Activated T-helper 1 cell treated with Interleukin-2 at 50 U/mL for 16 hours (primary cell): ENCODE measurements around the gene EPHA5.

Experiments used
- DNase-seq: peaks from one replicate; pipeline ENCODE4 v3.0.0-alpha.2; 2020; ENCODE audit warnings: low read depth

The EPHA5 gene

DNA sequence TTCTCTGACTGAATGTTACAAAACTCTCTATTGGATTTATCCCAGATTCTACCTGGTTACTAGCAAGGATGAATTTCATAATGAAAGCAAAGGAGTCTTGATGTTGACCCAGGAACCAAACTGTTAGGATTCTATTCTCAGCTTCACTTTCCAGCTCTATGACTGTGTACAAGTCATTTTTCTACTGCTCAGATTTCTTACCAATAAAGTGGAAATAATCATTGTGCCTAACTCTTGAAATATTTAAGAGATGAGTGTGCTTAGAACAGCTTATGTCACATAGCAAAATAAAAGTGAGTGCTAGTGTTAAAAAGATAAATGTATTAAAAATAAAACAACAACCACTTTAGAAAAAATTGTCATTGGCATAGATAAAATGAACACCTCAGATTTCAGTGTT, 45.6 kb downstream of the EPHA5 start:
- DNase-seq = no peak

DNA sequence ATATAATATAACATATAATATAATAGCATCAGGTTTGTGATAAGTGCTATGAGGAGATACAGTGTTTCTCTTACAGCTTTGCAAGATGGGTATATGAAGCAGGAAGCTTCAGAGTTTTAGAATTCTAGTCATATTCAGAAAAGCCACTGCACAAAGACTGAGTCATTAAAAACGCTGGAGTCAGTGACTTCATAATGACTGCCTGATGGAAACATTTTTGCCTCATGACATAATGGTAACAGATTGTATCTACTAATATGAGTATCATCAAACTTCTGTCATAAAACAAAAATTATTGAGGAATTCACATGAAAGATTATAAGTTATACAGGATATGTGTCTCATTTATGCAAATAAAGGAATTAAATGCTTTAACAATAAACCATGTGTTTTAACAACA, 46.8 kb downstream of the EPHA5 start:
- no peak for DNase-seq

DNA sequence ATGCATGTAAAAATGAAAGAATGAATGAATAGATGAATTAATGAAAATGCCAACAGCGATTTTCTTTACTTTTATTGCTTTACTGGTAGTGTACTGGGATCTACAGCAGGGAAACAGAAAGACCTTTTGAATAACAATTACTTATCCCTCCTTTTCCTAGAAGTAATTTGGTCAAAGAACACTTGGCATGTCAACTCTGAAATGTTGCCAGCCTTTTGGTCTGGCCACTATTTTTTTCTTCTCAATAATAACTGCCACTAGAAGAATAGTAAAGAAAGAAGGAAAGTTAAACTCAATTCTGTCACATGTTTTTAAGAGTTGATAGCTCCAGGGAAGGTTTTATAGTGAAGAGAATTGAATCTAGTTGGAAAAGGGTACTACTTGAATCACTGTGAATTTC, 52.9 kb downstream of the EPHA5 start:
- DNase-seq = no peak

DNA sequence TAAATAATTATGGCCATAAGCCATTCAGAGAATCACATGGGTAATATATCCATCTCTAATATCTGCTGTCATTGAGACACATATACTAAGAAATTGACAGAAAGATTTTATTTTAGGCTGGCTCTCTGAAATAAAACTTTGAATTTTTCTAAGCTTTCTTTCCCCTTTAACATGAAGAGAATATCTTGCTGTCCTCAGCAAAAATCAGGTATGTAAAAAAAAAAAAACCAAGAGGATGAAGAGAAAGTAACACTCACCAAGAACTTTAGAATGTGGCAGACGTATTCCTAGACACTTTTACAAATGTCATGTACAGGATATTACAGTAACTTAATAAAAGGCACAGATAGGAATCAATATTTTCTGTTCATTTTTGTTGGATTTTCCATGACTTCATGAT, 65.8 kb downstream of the EPHA5 start:
- DNase-seq = no peak

DNA sequence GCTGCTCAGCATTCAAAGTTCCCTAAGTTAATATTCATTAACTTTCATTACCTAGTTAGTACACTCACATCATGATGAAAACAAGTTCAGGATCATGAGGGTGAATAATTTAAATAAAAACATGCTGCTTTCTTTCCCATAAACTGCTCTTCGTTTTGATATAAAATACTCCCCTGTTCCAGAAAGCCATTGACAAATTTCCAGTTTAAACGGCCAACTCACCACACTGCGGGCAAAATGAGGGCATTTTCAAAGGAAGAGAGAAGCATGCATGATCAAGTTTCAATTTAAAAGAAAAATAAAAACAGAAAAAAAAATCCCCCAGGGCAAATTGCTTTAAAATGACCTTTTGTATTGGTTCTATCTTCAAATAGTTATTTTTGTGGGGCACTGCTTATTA, 69.6 kb downstream of the EPHA5 start:
- no peak for DNase-seq

DNA sequence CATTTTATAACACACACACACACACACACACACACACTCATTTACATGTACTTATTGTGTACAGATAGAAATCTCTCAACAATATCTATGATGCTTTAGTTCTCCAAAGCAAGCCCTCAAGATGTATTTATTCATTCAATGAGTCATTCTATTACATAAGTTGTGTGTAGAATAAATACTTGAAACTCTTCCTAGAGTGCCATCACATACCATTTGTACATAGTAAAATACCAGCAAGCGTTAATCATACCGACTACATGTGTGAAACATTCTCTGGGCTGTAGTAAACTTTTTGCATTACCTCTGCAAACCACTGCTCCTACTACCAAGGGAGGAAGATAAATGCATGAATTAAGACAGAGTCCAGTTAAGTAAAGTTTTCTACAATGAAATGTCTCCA, 70.9 kb downstream of the EPHA5 start:
- no peak for DNase-seq

DNA sequence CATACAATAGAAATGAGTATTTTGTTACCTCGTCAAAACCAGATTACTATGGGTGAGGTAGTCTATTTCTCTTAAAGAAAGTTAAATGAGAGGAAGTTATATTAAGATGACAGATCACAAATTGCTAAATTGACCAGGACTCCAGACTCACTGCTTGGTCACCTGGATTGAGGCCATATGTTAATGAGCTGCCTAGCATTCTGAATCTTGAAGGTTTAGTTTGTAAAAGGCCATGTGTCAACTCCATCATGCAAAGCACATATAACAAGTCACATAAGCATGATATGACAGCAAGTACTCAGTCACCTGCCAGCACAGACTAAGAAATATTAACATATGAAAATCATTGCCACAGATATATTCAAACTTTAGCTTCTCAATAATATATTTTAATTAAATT, 72.6 kb downstream of the EPHA5 start:
- DNase-seq = no peak

DNA sequence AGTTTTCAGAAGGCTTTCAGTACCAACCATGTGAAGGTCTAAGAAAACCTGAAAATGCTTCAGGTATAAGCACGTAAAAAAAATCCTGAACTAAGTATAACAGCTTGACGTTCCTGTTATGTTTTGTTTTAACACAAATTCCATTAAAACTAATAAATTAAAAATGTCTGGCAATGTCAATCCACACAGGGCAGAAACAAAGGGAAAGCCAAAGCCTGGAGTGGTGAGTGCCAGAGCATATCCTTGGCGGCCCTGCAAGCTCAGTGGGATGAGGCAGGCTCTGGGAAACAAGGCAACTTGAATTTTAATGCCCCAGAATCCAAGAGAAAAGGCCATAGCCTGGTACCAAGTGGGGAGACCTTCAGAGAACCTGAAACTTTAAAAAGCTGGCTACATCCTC, 78.2 kb downstream of the EPHA5 start:
- DNase-seq = no peak

DNA sequence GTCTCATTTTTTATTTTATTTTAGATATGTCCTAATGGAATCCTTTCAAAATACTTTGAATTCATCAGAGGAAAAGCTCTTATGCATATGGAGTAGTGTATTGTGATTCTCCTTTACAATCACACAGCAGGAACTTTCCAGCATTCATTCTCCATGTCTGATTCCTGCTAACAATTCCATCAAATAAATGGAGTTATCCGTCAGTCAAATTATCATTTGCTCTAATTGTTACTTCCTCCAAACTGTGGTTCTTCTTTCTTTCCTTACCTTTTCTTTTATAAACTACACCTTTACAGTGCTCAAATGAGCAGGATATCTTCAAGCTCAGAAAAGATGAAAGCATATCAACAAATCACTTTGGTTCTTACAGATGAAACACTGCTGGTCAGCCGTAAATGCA, 80.4 kb downstream of the EPHA5 start:
- DNase-seq = no peak

DNA sequence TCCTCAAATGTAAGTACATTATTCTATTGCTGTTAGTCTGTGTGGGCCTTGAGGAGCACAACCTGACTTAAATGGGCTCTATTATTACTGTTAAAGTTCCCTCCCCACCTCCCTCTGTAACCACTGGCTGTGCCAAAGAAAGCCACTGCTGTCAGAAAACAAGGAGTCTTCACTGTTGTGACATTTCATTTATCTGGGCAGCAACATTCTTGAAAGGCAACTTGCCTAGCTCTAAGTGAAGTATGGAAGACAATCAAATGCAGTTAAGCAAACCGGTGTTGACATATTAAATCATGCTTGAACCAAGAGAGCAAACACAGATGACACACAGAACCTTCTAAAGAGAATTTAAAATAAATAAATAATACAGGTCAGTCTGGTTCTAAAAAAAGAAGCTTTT, 81.0 kb downstream of the EPHA5 start:
- DNase-seq = no peak

DNA sequence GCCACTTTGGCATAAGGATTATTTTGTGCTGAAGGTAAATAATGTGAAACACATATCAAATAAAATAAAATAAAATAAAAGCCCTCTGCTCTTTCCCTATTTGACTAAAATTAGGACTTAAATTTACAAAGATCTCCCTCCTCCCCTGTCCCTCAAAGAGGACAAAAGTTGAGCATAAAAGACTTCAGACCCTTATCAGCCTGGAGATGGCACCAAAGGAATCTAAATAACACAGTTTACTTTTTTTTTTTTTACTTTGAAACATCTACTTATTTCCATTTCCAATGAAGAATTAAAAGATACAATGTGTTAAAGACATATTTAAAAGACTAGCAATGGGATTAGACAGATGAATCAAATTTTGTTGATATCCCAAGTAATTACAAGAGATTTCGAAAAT, 89.7 kb downstream of the EPHA5 start:
- DNase-seq = no peak

DNA sequence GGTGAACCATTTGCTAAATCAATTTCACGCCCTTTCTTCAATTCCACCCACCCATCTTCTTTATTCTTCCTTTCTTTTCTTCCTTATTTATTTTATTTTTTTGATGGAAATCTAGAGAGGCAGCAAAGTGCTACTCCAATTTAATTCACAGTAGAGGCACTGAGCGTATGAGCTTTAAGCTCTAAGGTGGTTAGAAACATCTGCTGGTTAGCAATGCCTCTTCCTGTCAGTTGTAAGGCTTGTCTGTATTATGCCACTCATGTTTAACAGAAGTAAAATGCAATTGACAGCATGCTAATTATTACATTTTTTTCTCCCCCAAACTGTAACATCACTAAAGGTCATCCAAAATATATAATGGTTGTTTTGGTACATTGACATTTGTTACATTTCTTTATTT, 103.8 kb downstream of the EPHA5 start:
- no peak for DNase-seq

DNA sequence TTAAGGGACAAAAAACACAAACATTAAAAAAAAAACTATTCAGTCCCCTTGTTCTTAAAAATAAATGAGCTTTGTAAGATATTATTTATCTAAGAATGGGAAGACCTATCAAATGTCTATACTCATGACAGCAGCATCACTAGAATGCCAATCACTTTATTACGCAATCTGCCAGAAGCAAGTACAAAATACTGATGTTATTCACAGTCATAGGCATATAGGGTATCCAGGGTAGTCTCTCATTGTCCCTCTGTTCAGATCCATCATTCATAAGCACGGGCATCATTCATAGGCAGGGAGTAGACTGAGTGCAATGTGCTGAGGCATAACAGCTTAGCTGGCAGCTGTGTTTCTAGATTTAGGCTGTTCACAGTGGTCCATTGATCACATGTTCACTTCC, 109.1 kb downstream of the EPHA5 start:
- no peak for DNase-seq

DNA sequence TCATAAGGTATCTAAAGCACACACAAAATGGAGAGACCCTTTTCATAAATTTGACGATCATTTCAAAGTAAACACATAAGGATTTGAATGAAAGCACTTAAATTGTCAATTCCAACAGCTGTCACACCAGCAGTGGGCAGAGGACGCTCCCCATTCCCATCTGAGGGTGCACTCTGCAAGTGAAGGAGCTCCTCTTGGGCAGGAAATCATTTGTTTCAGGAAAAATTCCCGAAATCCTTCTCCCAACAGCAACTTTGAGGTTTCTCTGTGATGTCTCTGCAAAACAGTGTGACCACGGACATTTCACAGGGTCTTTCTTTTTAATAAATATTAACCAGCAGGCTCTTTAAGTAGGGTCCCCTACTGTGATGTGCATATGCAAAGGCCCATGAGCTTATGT, 111.0 kb downstream of the EPHA5 start:
- no peak for DNase-seq

DNA sequence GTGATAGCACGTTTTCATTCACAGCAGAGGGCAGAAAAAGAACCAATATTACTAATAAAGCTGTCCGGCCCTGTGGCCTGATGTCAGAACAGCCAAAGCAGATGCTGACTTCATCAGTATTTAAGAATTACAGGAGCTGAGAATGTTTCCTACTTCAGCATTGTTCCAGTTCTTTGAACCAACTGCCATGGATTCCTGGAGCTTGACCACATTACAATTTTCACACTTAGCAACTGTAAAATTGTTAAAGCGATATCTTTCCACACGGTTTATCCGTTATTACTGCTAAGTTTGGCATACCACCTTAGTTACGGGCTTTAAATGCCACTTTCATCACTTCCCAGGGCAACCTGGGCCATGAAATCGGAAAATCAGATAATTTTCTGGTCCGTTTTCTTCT, 118.2 kb downstream of the EPHA5 start:
- no peak for DNase-seq

DNA sequence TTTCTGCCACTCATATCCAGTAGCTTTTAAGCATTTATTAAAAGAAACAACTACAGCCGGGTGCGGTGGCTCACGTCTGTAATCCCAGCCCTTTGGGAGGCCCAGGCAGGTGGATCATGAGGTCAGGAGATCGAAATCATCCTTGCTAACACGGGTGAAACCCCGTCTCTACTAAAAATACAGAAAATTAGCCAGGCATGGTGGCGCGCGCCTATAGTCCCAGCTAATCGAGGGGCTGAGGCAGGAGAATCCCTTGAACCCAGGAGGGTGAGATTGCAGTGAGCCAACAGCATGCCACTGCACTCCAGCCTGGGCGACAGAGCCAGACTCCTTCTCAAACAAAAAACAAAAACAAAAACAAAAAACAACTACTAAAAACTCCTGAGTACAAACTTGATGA, 119.8 kb downstream of the EPHA5 start:
- DNase-seq = no peak

DNA sequence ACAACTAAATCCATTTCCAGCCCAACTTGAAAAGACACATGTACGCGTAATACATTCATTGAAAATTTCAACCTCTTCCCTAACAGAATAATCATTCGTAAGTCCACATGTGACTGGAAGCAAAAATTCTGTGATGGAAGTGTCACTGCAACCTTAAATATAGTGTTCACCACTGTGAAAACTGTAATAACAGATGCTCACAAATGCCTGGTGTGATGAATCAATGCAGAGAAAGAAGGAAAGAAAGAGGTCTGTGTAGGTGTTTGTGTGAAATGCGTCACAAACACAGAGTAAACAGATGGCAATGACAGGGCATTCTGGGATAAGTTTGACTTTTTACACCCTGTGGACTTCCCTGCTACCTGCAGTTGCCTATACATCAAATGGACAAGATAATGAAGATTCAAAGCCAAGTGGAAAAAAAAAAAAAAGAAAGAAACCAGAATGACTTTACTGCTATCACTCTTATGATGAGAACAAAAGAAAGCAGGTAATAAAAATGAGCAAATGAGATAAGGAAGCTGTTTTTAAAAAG, 123.3 kb downstream of the EPHA5 start:
- DNase-seq = no peak

DNA sequence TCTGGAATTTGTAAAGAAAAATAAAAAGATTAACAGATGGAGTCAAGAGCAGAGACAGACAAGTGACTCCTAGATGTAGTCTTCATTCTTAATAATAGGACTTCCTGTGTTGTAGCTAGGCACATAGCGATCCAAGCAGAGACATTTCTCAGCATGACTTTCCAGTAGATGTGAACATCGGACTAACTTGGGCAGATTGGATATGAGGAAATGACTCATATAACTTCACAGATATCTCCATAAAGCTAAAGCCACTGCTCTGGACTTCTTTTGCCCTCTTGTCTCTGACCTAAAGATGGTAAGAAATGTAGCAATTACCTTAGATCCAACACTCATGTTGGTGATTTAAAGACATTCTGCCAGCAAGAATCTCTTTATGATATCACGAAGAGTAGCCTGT, 131.7 kb downstream of the EPHA5 start:
- no peak for DNase-seq

DNA sequence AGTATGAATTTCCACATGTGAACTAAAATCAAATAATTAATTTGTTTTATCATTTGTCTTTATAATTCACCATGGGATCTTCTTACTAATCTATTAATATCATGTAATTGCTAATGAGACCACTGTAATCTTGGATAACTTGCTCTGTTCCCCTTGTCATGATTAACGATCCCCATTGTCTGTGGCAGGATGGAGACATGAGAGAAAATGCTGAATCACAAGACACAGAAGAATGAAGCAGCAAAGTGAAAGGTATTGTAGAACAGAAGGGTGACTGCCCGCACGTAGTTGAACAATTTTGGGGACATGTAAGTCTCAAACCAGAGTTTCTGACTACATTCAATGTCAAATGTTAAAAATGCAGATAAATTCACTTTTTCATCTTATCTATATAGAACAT, 135.2 kb downstream of the EPHA5 start:
- no peak for DNase-seq

DNA sequence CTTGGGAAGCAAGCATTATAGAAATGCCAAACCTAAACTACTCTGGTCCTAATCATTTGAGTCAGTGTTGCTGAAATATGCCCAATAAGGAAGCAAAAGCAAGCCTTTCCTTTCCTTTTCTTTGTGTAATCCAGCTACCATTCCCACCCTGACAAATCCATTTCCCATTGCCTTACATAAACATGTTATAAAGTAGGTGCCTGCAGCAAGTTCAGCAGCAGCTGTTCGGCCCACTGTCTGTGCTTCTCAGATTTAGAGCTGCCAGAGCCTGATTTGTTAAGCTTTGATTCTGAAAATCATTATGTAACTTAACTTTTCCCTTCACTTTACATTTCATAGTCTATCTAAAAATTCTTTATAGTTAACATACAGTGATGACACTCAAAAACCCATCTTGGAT, 148.6 kb downstream of the EPHA5 start:
- no peak for DNase-seq

DNA sequence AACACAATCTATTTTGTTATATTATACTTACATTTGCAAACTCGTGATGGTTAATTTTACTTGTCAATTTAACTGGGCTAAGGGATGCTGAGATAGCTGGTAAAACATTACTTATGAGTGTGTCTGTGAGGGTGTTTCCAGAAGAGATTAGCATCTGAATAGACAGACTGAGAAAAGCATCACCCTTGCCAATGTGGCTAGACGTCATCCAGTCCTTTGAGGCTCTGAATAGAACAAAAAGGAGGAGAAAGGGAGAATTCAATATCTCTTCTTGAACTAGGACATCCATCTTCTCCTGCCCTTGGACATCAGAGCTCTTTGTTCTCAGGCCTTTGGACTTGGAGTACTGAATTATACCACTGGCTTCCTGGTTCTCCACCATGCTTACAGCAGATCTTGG, 154.6 kb downstream of the EPHA5 start:
- no peak for DNase-seq

DNA sequence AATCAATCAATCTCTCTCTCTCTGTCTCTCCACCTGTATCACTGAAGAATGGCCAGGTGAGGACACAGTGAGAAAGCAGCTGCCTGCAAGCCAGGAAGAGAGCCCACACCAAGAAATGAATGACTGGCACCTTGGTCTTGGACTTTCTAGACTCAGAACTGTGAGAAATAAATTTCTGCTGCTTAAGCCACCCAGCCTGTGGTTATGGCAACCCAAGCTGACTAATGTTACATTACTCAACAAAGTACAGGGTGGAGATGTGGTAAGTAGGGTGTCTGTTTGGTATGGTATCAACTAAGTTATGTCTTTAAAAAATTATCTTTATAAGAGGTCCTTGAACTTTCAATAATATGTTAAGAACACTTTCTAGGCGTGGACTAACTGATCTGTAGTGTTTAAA, 159.3 kb downstream of the EPHA5 start:
- no peak for DNase-seq

DNA sequence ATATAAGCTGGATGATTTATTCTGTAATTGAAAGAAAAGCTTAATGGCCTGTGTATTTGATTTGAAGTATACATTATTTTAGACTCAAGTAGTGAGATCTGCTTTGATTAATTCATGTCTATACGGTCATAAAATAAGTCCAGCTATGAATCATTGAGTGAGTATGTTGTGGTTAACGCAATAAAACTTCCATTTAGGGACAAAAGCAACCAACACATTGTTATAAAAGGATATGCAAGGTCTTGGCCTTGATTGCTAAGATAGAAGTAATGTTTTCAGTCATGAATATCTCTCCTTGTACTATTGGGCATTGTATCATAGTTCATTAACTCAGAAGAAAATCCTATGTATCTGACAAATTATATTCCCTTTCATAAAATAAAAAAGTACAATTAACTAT, 162.1 kb downstream of the EPHA5 start:
- no peak for DNase-seq

DNA sequence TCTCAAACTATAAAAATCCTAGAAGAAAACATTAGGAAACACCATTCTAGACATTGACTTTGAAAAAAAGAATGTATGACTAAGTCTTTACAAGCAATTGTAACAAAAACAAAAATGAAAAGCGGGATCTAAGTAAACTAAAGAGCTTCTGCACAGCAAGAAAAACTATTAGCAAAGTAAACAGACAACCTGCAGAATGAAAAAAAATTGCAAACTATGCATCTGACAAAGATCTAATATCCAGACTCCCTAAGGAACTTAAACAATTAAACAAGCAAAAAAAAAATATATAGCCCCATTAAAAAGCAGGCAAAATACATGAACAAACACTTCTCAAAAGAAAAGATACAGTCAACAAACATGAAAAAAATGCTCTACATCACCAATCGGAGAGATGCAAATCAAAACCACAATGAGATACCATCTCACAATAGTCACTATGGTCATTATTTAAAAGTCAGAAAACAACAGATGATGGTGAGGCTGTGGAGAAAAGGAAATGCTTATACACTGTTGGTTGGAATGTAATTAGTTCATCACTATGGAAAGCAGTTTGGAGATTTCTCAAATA, 168.1 kb downstream of the EPHA5 start:
- no peak for DNase-seq

DNA sequence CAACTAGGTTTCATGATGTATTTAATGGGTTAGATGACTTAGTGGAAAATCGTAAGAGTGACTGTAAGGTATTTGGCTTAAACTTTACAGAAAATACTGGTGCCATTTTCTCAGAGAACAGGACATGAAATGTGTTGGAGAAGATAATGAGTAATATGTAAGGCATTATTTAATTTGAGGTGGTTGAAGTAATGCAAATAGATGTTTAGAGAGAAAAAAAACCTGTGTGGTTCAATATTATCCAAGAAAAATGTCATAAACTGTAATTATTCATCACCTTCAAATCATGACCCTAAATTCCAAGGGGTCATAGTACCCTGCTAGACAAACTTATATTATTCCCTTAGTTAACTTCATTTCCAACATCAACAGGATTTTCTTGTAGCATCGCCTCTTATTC, 171.7 kb downstream of the EPHA5 start:
- DNase-seq = no peak
